Neutrophil (primary cell): ENCODE data around the gene SCN3A.

ENCODE experiments used
- H3K27ac ChIP-seq: fragments of 200-600 bp; sonication (generic); 2 replicates; pipeline ENCODE4 v1.5.1; 2016; ENCODE audit warnings: mild to moderate bottlenecking, moderate library complexity
- H3K27me3 ChIP-seq: fragments of 200-600 bp; sonication (generic); 2 replicates; pipeline ENCODE4 v1.6.0; 2016; ENCODE audit warnings: mild to moderate bottlenecking
- H3K36me3 ChIP-seq: fragments of 200-600 bp; sonication (generic); 2 replicates; pipeline ENCODE4 v1.5.1; 2017
- H3K4me1 ChIP-seq, 2 experiments: fragments of 200-600 bp in 1 of 2; sonication (generic) in 1 of 2; 1 replicate in 1 of 2; 2 replicates in 1 of 2; pipeline versions ENCODE4 v1.5.1 to v1.6.1; 2013 to 2016; ENCODE audit warnings: low read depth in 1 of 2, low read length in 1 of 2, mild to moderate bottlenecking in 1 of 2, moderate library complexity in 1 of 2; ENCODE audit not compliant: control insufficient read depth in 1 of 2, insufficient read depth in 1 of 2
- H3K4me3 ChIP-seq, 2 experiments: fragments of 200-600 bp in 1 of 2; sonication (generic) in 1 of 2; 1 replicate in 1 of 2; 2 replicates in 1 of 2; pipeline ENCODE4 v1.5.1; 2013 to 2016; ENCODE audit warnings: low read depth in 1 of 2, low read length in 1 of 2, mild to moderate bottlenecking in 1 of 2, moderate library complexity in 1 of 2
- H3K9me3 ChIP-seq: fragments of 200-600 bp; sonication (generic); 2 replicates; pipeline ENCODE4 v1.5.1; 2016
- CTCF ChIP-seq: fragments of 200-600 bp; sonication (generic); IDR thresholded peaks from 2 replicates; pipeline ENCODE4 v1.5.1; 2016; ENCODE audit warnings: antibody characterized with exemption

SCN3A gene

DNA sequence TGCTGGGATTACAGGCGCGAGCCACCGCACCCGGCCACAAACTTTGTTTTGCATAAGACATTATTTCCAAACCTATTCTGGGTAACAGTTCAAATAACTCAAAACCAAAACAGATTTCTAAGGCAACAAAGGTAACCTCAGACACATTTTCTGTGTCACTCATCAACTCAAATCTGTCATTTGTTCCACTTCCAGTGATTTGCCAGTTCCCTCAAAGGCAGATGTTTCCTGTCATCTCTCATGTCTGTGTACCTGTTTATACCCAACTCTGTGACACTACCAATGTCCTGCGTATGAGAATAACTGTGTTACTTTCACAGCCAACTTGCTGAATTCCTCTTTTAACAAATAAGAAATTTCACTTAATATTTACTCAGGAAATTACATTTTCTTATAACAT is 54.4 kb downstream of the SCN3A start:
- no peak for TF ChIP-seq CTCF
- no peaks in the 10 kb centered on the region for H3K36me3 ChIP-seq
- no peaks in the 10 kb centered on the region for H3K27me3 ChIP-seq
- no peak overlapping the region for H3K4me3 ChIP-seq
- no peaks in the 10 kb centered on the region for H3K4me1 ChIP-seq
- H3K27ac ChIP-seq: no peak overlapping the region
- H3K9me3 ChIP-seq: no peaks in the 10 kb centered on the region

GRCh38 chr2:165147186-165148045 is 56.4 kb downstream of the SCN3A start:
- Histone ChIP-seq H3K27me3 (no peaks in the 10 kb centered on the region), H3K36me3 (no peaks in the 10 kb centered on the region), H3K4me3 (no peak overlapping the region), H3K27ac (no peak overlapping the region), H3K9me3 (no peaks in the 10 kb centered on the region), H3K4me1 (no peaks in the 10 kb centered on the region)
- TF ChIP-seq CTCF: no peak

GRCh38 chr2:165144315-165144714 is 59.5 kb downstream of the SCN3A start:
- Histone ChIP-seq H3K27me3 (no peaks in the 10 kb centered on the region), H3K27ac (no peak overlapping the region), H3K36me3 (no peaks in the 10 kb centered on the region), H3K4me3 (no peak overlapping the region), H3K4me1 (no peaks in the 10 kb centered on the region), H3K9me3 (no peaks in the 10 kb centered on the region)
- TF ChIP-seq CTCF: no peak

DNA sequence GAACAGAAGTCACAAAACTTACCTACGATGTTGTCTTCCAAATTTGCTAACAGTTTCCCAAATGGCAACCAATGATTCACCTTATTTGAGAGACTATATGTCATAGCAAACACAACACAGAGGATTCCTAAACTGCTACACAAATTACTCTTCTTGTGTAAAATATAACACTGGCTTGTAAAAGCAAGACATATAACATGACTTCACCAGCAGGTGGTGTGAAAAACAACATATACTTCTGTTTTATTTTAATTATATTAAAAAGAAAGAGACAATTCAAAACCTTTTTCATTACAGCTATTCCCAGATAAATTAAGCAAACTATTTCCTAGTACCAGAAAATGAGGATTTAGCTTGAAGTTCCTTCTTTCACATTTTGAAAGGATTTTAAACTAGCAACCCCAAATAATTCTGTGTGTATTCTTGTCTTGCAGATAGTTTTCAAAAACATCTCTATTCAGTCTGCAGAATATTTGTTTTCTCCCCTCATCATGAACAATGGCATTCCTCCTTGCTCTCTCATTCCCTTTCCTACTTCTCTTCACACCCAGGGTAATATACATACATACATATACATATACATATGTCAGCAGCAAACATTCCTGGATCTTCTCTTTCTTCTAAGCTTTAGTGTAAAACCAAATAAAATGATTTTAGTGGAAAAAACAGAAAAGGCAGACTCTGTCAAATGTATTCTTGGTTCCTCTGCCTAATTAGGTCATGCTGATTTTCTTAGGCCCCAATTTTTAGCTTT is 62.1 kb downstream of the SCN3A start:
- H3K4me3 ChIP-seq: no peak overlapping the region
- TF ChIP-seq CTCF: no peak
- no peaks in the 10 kb centered on the region for H3K4me1 ChIP-seq
- H3K27me3 ChIP-seq: no peaks in the 10 kb centered on the region
- no peak overlapping the region for H3K27ac ChIP-seq
- H3K36me3 ChIP-seq: no peaks in the 10 kb centered on the region
- no peaks in the 10 kb centered on the region for H3K9me3 ChIP-seq

DNA sequence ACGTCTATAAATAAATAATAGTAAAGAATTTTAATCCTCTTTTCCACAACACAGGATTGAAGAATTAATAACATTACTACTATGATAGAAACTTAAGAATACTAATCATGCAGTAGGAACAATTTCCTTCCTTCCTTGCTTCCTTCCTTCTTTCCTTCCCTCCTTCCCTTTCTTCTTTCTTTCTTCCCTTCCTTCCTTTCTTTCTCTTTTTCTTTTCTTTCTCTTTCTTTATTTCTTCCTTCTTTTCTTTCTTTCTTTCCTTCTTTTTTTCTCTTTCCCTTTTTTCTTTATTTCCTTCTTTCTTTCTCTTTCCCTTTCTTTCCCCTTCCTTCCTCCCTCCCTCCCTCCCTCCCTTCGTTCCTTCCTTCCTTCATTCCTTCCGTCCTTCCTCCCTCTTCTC is 77.6 kb downstream of the SCN3A start:
- Histone ChIP-seq H3K27me3 (no peaks in the 10 kb centered on the region), H3K36me3 (no peaks in the 10 kb centered on the region), H3K4me1 (no peaks in the 10 kb centered on the region), H3K9me3 (no peaks in the 10 kb centered on the region), H3K4me3 (no peak overlapping the region), H3K27ac (no peak overlapping the region)
- no peak for TF ChIP-seq CTCF
